GM18505 (cell line): ENCODE results near the gene MEGF9.
A peak's percentile ranks its signal among the peaks of the same experiment; 100 is the strongest.

ENCODE experiments used
- ATAC-seq: cut with Tn5 transposase; IDR thresholded peaks from one replicate; pipeline ENCODE4 v1.9.1; 2021; ENCODE audit not compliant: unreplicated experiment
- POLR2A ChIP-seq: IDR thresholded peaks from 4 replicates; pipeline ENCODE4 v1.6.1; 2011; ENCODE audit warnings: borderline replicate concordance; ENCODE audit not compliant: insufficient read depth, insufficient read length; ENCODE audit errors: extremely low read depth

MEGF9 gene

GRCh38 chr9:120723565-120723964 lies 9.3 kb upstream of the MEGF9 start:
- no peak for ATAC-seq
- TF ChIP-seq POLR2A = no peak

GRCh38 chr9:120720404-120720803 lies 6.1 kb upstream of the MEGF9 start:
- ATAC-seq = no peak
- TF ChIP-seq POLR2A = no peak

- TF ChIP-seq POLR2A = no peak
- ATAC-seq = no peak
Measured at GRCh38 chr9:120718316-120718715, 4.0 kb upstream of the MEGF9 start.

- ATAC-seq = no peak
- no peak for TF ChIP-seq POLR2A
Measured at GRCh38 chr9:120717176-120717575, 2.9 kb upstream of the MEGF9 start.

- TF ChIP-seq POLR2A = no peak
- ATAC-seq = no peak
Measured at GRCh38 chr9:120716483-120716882, 2.2 kb upstream of the MEGF9 start.

- no peak for ATAC-seq
- no peak for TF ChIP-seq POLR2A
Measured at GRCh38 chr9:120715389-120715924, 1.2 kb upstream of the MEGF9 start.

- no peak for TF ChIP-seq POLR2A
- ATAC-seq = no peak
Measured at GRCh38 chr9:120714846-120715388, 647 bp upstream of the MEGF9 start.

GRCh38 chr9:120713257-120714087 lies 798 bp downstream of the MEGF9 start:
- ATAC-seq = no peak
- TF ChIP-seq POLR2A = no peak

- ATAC-seq = no peak
- no peak for TF ChIP-seq POLR2A
Measured at GRCh38 chr9:120712539-120713031, 1.7 kb downstream of the MEGF9 start.

GRCh38 chr9:120711841-120712538 lies 2.3 kb downstream of the MEGF9 start:
- no peak for TF ChIP-seq POLR2A
- no peak for ATAC-seq

GRCh38 chr9:120711354-120711753 lies 2.9 kb downstream of the MEGF9 start:
- ATAC-seq = no peak
- no peak for TF ChIP-seq POLR2A

GRCh38 chr9:120710110-120710981 lies 3.9 kb downstream of the MEGF9 start:
- ATAC-seq = no peak
- peak; percentile 34 for TF ChIP-seq POLR2A
